HG02870 (cell line): ENCODE data around the gene DEXI.

ENCODE experiments used
- ATAC-seq: cut with Tn5 transposase; IDR thresholded peaks from one replicate; pipeline ENCODE4 v1.9.1; 2021; ENCODE audit warnings: mild to moderate bottlenecking, moderate library complexity; ENCODE audit not compliant: unreplicated experiment

Gene DEXI

GRCh38 chr16:10942352-10943063 lies at the start of gene DEXI:
Gene DEXI (minus strand): TSS chr16:10942468. CDS start chr16:10942005, 463 bp downstream.
- peak; percentile 52 for ATAC-seq

GRCh38 chr16:10990378-10990777 lies 48.1 kb upstream of the DEXI start:
- ATAC-seq, result no peak

- no peak for ATAC-seq
These were observed 47.3 kb upstream of the DEXI start for GRCh38 chr16:10989559-10989958.

- no peak for ATAC-seq
These were observed 46.6 kb upstream of the DEXI start for GRCh38 chr16:10988879-10989278.

- no peak for ATAC-seq
These were observed 46.0 kb upstream of the DEXI start for GRCh38 chr16:10988164-10988803.

GRCh38 chr16:10987361-10988163 lies 45.3 kb upstream of the DEXI start:
- ATAC-seq, result no peak

GRCh38 chr16:10984509-10984908 lies 42.2 kb upstream of the DEXI start:
- ATAC-seq, result no peak

GRCh38 chr16:10983159-10983558 lies 40.9 kb upstream of the DEXI start:
- no peak for ATAC-seq

GRCh38 chr16:10982465-10983150 lies 40.3 kb upstream of the DEXI start:
- no peak for ATAC-seq

GRCh38 chr16:10981697-10982216 lies 39.5 kb upstream of the DEXI start:
- peak; percentile 69 for ATAC-seq

- no peak for ATAC-seq
These were observed 38.5 kb upstream of the DEXI start for GRCh38 chr16:10980813-10981212.

GRCh38 chr16:10979717-10980601 lies 37.7 kb upstream of the DEXI start:
- no peak for ATAC-seq

- no peak for ATAC-seq
These were observed 36.7 kb upstream of the DEXI start for GRCh38 chr16:10978871-10979446.

- no peak for ATAC-seq
These were observed 35.9 kb upstream of the DEXI start for GRCh38 chr16:10978124-10978523.

- ATAC-seq, result no peak
These were observed 34.4 kb upstream of the DEXI start for GRCh38 chr16:10976634-10977033.

GRCh38 chr16:10972819-10973464 lies 30.7 kb upstream of the DEXI start:
- no peak for ATAC-seq

- ATAC-seq, result no peak
These were observed 30.0 kb upstream of the DEXI start for GRCh38 chr16:10972108-10972818.

GRCh38 chr16:10971560-10971961 lies 29.3 kb upstream of the DEXI start:
- no peak for ATAC-seq
